Endodermal cell (in vitro differentiated cells): ENCODE results near the gene KCNQ2. TPM values are rescaled to one million over a fixed set of nuclear protein-coding genes. Genes with fewer than 3 reads are reported as not detected.

Experiments
- DNase-seq: peaks from one replicate; pipeline ENCODE4 v3.0.0-alpha.2; 2017
- H3K27ac ChIP-seq: 2 replicates; pipeline ENCODE4 v1.5.1; 2013; ENCODE audit warnings: mild to moderate bottlenecking, low read depth, low read length, moderate library complexity
- H3K27me3 ChIP-seq: 2 replicates; pipeline ENCODE4 v1.6.1; 2013; ENCODE audit warnings: mild to moderate bottlenecking, low read length, moderate library complexity; ENCODE audit not compliant: insufficient read depth, control insufficient read depth, poor library complexity, severe bottlenecking
- H3K36me3 ChIP-seq: 2 replicates; pipeline ENCODE4 v1.7.0; 2013; ENCODE audit warnings: mild to moderate bottlenecking, low read length, moderate library complexity; ENCODE audit not compliant: control insufficient read depth, insufficient read depth
- H3K4me1 ChIP-seq: one replicate; pipeline ENCODE4 v1.7.0; 2013; ENCODE audit warnings: low read length; ENCODE audit not compliant: control insufficient read depth, insufficient read depth
- H3K4me3 ChIP-seq: 2 replicates; pipeline ENCODE4 v1.5.1; 2013; ENCODE audit warnings: mild to moderate bottlenecking, low read length, moderate library complexity
- H3K9ac ChIP-seq: 2 replicates; pipeline ENCODE4 v1.6.1; 2013; ENCODE audit warnings: mild to moderate bottlenecking, low read length, moderate library complexity; ENCODE audit not compliant: poor library complexity, severe bottlenecking; ENCODE audit errors: extremely low read depth
- H3K9me3 ChIP-seq: 2 replicates; pipeline ENCODE4 v1.6.1; 2013; ENCODE audit warnings: mild to moderate bottlenecking, low read length, moderate library complexity; ENCODE audit not compliant: control insufficient read depth
- H3K27ac Mint-ChIP-seq: 2 replicates; pipeline ENCODE4 v1.8.0; 2020; ENCODE audit warnings: mixed read lengths
- H3K27me3 Mint-ChIP-seq: 2 replicates; pipeline ENCODE4 v1.8.0; 2021; ENCODE audit warnings: mild to moderate bottlenecking, mixed read lengths; ENCODE audit not compliant: insufficient read depth
- H3K36me3 Mint-ChIP-seq: 2 replicates; pipeline ENCODE4 v1.8.0; 2020; ENCODE audit warnings: low read depth, mixed read lengths
- H3K4me1 Mint-ChIP-seq: 2 replicates; pipeline ENCODE4 v1.8.0; 2020; ENCODE audit warnings: mixed read lengths
- H3K4me3 Mint-ChIP-seq: 2 replicates; pipeline ENCODE4 v1.8.0; 2020; ENCODE audit warnings: mild to moderate bottlenecking, moderate library complexity, mixed read lengths
- H3K9me3 Mint-ChIP-seq: 2 replicates; pipeline ENCODE4 v1.8.0; 2020; ENCODE audit warnings: mild to moderate bottlenecking, mixed read lengths
- WGBS, 2 experiments: methylation state at CpG; one replicate each; pipeline versions ENCODE4 v1.1.5 to v1.1.7; 2013; ENCODE audit warnings: missing lambda C conversion rate in 2 of 2, mixed read lengths in 1 of 2; ENCODE audit not compliant: insufficient coverage in 1 of 2, insufficient read length in 1 of 2; 5-methylcytosine and 5-hydroxymethylcytosine counted together
- total RNA-seq, 2 donors: library from RNA; stranded (reverse); fragmentation: NEBNext Ultra II Directional in 1 of 2; extraction: Animal tissue kit (Norgen Biotek cat#: 25700) in 1 of 2; gene quantifications; 2 replicates in 1 of 2; 3 replicates in 1 of 2; pipeline ENCODE4 v1.2.1, GENCODE V29; 2021
- TF ChIP-seq, protein P1 (sequence below): fragments of 200-600 bp; sonication (generic); conservative IDR thresholded peaks from 2 replicates; pipeline ENCODE4 v1.5.0; 2021; ENCODE audit warnings: antibody characterized with exemption, mild to moderate bottlenecking

KCNQ2 gene
- total RNA-seq, 2 donors from 2014 or later = 36.4 to 62.8 TPM

DNA sequence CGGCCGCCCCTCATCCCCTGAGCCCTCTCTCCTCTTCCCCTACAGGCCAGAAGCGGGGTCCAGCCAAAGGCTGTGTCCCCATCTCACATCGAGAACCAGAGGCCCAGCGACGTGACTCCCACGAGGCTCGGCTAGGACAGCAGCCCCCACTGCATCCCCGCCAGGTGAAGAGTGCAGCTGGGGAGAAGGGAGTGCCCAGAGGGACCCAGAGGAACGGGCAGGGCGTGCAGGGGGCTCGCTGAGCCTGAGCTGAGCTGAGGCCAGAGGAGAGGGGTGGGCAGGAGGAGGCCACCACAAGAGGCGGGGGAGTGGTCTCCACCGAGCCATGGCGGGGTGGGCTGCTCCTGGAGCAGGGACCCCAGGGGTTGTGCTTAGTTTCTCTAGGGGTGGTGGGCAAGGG is 32.6 kb downstream of the KCNQ2 start:
- DNase-seq = no peak
- no peaks in the 10 kb centered on the region for H3K4me1 Mint-ChIP-seq
- Histone ChIP-seq H3K27ac (no peak overlapping the region), H3K4me3 (no peak overlapping the region), H3K4me1 (no peaks in the 10 kb centered on the region), H3K9ac (no peak overlapping the region), H3K36me3 (no peaks in the 10 kb centered on the region), H3K9me3 (no peaks in the 10 kb centered on the region), H3K27me3 (no peaks in the 10 kb centered on the region)
- H3K4me3 Mint-ChIP-seq = no peak overlapping the region
- 94% methylated on average over 9 to 14 of the region's 15 CpGs for WGBS, 2 experiments
- no peak overlapping the region for H3K27ac Mint-ChIP-seq
- H3K27me3 Mint-ChIP-seq = no peaks in the 10 kb centered on the region
- TF ChIP-seq, protein P1, sequence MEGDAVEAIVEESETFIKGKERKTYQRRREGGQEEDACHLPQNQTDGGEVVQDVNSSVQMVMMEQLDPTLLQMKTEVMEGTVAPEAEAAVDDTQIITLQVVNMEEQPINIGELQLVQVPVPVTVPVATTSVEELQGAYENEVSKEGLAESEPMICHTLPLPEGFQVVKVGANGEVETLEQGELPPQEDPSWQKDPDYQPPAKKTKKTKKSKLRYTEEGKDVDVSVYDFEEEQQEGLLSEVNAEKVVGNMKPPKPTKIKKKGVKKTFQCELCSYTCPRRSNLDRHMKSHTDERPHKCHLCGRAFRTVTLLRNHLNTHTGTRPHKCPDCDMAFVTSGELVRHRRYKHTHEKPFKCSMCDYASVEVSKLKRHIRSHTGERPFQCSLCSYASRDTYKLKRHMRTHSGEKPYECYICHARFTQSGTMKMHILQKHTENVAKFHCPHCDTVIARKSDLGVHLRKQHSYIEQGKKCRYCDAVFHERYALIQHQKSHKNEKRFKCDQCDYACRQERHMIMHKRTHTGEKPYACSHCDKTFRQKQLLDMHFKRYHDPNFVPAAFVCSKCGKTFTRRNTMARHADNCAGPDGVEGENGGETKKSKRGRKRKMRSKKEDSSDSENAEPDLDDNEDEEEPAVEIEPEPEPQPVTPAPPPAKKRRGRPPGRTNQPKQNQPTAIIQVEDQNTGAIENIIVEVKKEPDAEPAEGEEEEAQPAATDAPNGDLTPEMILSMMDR = no peak
- no peaks in the 10 kb centered on the region for H3K9me3 Mint-ChIP-seq
- H3K36me3 Mint-ChIP-seq = peaks cover 3% of the 10 kb centered on the region

DNA sequence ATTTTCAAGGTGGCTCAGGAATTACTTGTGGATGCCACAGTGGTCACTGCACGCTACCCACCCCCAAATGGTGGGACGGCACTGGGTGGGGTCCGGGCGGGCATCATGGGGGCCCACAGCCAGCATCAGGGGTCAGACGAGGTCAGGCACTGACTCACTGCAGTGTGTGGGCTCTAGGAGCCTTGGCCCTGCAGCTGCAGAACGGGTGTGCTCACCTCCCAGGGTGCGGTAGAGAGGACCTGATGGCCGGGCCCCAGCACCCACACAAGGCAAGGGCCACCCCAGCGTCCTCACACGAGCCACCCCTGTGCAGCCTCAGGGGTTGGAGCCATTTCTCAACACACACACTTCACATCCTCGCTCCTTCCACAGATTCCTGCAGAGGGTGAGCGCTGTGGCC is 34.3 kb downstream of the KCNQ2 start:
- Mint-ChIP-seq H3K4me1 (no peaks in the 10 kb centered on the region), H3K27me3 (no peaks in the 10 kb centered on the region), H3K9me3 (no peaks in the 10 kb centered on the region), H3K27ac (no peak overlapping the region), H3K4me3 (no peak overlapping the region), H3K36me3 (peaks cover 3% of the 10 kb centered on the region)
- DNase-seq = no peak
- H3K36me3 ChIP-seq = no peaks in the 10 kb centered on the region
- H3K9me3 ChIP-seq = no peaks in the 10 kb centered on the region
- TF ChIP-seq, protein P1 = no peak
- H3K9ac ChIP-seq = no peak overlapping the region
- 83 to 85% methylated on average over 12 of the region's 12 CpGs for WGBS, 2 experiments
- H3K4me1 ChIP-seq = no peaks in the 10 kb centered on the region
- H3K27ac ChIP-seq = no peak overlapping the region
- no peaks in the 10 kb centered on the region for H3K27me3 ChIP-seq
- no peak overlapping the region for H3K4me3 ChIP-seq

DNA sequence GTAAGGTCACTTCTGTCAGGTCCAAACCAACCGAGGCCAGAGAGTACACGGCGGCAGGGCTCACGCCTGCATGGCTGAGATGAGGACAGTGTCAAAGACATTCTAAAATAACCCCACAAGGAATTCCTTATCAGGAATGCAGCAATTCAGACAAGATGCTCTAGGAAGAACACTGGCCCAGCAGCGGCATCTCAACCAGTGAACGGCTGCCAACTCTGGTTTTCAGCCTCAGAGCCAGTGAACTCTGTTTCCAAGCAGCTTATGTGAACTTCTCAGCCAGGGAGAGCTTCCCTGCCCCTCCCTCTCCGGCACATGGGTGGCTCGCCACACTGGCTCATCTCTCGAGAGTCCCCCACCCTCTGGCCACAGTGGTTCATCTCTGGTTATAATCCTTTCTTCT is 36.9 kb downstream of the KCNQ2 start:
- no peak overlapping the region for H3K4me3 ChIP-seq
- no peaks in the 10 kb centered on the region for H3K4me1 ChIP-seq
- H3K4me3 Mint-ChIP-seq = no peak overlapping the region
- H3K27ac Mint-ChIP-seq = peak overlapping the region; percentile 6
- no peak overlapping the region for H3K27ac ChIP-seq
- no peak overlapping the region for H3K9ac ChIP-seq
- no peaks in the 10 kb centered on the region for H3K9me3 ChIP-seq
- peaks cover 6% of the 10 kb centered on the region for H3K36me3 Mint-ChIP-seq
- TF ChIP-seq, protein P1 = no peak
- no peaks in the 10 kb centered on the region for H3K27me3 ChIP-seq
- H3K27me3 Mint-ChIP-seq = no peaks in the 10 kb centered on the region
- WGBS, 2 experiments = 87 to 95% methylated on average over 6 to 9 of the region's 9 CpGs
- peaks cover 3% of the 10 kb centered on the region for H3K9me3 Mint-ChIP-seq
- no peaks in the 10 kb centered on the region for H3K4me1 Mint-ChIP-seq
- DNase-seq = no peak
- H3K36me3 ChIP-seq = no peaks in the 10 kb centered on the region
